HAP-1 (cell line): ENCODE data around the gene RPS18.
"Not testable (repeated sequence)": the region's sequence is repeated elsewhere in the genome, so short reads cannot be mapped to it uniquely, and the experiment has no call there.

Source experiments
- DNase-seq, 2 experiments: peaks; one replicate each; pipeline ENCODE4 v3.0.0-alpha.2; 2016 to 2020; ENCODE audit warnings: low spot score in 2 of 2
- H3K27me3 ChIP-seq: fragments of 250-450 bp; sonication (Bioruptor Pico); 2 replicates; pipeline ENCODE4 v1.5.1; 2020; ENCODE audit warnings: low read depth, mild to moderate bottlenecking, moderate library complexity
- H3K36me3 ChIP-seq: fragments of 250-450 bp; sonication (Bioruptor Pico); replicated peaks from 2 replicates; pipeline ENCODE4 v1.5.1; 2020; ENCODE audit warnings: mild to moderate bottlenecking
- H3K4me1 ChIP-seq: fragments of 250-450 bp; sonication (Bioruptor Pico); 2 replicates; pipeline ENCODE4 v1.5.1; 2020; ENCODE audit warnings: mild to moderate bottlenecking
- H3K4me3 ChIP-seq: fragments of 250-450 bp; sonication (Bioruptor Pico); 2 replicates; pipeline ENCODE4 v1.5.1; 2020; ENCODE audit warnings: mild to moderate bottlenecking, moderate library complexity
- H3K9me3 ChIP-seq: fragments of 250-450 bp; sonication (Bioruptor Pico); 2 replicates; pipeline ENCODE4 v1.5.1; 2020; ENCODE audit warnings: mild to moderate bottlenecking, moderate library complexity
- in situ Hi-C: fragments of 300-500 bp; cut with MboI; formaldehyde crosslinking; loops from 3 replicates; pipeline ENCODE4 v1.14.3; 2020; ENCODE audit warnings: low sequenced_read_pairs, inconsistent platforms, mixed read lengths

Gene RPS18

DNA sequence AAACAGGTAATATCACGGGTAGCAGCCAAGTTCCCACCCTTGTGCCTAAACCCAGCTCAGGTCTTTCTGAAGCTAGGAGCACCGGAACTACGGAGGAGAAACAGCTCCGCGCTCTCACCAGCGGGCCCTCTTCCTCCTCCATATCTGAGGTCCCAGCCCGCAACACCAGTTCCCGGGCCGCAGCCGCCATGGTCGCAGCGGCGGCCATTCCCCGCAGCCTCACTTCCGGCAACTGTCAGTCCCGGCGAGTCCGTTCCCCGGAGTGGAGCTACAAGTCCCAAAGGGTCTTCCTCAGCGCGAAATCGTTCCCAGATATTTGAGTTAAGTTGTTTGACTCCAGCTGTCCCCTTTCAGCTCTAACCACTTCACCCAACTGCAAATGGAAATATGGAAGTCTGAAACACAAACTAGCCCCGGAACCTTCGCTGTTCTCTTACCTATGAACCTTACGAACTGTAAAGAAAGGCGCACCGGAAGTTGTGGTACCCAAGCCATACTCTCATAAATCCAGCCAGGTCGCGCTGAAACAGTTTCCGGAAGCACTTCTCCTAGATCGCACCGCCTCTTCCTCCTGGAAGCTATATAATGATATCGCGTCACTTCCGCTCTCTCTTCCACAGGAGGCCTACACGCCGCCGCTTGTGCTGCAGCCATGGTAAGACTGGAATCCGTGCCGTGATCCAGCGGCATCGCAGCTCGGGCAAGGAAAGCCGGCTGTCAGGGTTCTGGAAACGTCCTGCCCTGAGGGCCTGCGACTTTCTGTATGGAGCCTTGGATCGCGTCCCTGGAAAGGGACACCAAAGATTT, at the start of gene RPS18, which contains the start of gene VPS52:
Gene RPS18, plus strand, starts transcription at position 608 of the 807 bp plus-strand sequence. Its CDS starts 45 bp downstream, at position 653.
Gene VPS52, minus strand, starts transcription at position 409 of the 807 bp plus-strand sequence. Its CDS starts 201 bp downstream, at position 208.
- peak; percentile 92 to 93 for DNase-seq
- Histone ChIP-seq H3K4me1 (peaks cover 25% of the 10 kb centered on the region), H3K36me3 (peaks cover 65% of the 10 kb centered on the region), H3K4me3 (peak within 1 kb of the TSS; percentile 78), H3K9me3 (no peaks in the 10 kb centered on the region), H3K27me3 (no peaks in the 10 kb centered on the region)
- in situ Hi-C loops = no loop called here

DNA sequence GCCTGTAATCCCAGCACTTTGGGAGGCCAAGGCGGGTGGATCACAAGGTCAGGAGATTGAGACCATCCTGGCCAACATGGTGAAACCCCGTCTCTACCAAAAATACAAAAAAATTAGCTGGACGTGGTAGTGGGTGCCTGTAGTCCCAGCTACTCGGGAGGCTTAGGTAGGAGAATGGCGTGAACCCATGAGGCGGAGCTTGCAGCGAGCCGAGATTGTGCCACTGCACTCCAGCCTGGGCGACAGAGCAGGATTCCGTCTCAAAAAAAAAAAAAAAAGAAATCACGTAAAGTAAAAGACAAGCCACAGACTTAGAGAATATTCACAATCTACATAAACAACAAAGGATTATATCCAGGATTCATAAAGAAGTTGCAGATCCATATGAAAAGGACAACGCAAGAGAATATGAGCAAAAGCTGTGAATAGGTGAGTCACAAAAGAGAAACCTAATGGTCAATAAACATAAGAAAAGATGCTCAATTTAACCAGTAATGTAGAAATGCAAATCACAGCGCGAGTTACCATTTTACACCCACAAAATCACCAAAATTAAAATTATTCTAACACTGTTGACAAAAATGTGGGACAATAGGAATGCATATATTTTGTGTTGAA, 45.3 kb upstream of the RPS18 start:
- H3K4me1 ChIP-seq = peaks cover 16% of the 10 kb centered on the region

DNA sequence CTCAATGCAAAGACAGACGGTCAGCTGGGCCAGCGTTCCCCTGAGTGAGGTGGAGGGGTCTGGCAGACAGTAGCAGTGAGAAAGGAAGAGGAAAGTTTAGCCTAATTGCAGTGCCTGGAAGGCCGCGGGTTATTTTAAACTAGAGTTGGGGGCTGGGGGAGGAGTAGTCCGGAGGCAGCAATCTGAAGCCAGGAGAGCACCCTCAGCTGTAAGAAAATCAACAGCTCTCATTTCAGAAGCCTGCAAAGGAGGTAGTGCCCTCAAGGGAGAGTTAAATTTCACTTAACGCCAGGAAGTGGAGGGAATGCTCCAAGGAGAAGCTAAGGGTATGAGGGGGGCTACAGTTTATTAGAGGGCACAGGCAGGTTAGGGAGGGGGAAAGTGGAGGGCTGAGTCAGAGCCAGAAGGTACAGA, 36.6 kb upstream of the RPS18 start:
- in situ Hi-C loops = no loop called here
- no peaks in the 10 kb centered on the region for H3K4me1 ChIP-seq
- no peaks in the 10 kb centered on the region for H3K27me3 ChIP-seq
- H3K9me3 ChIP-seq = no peaks in the 10 kb centered on the region
- DNase-seq = no peak
- H3K36me3 ChIP-seq = no peaks in the 10 kb centered on the region
- H3K4me3 ChIP-seq = no peak overlapping the region

More for the DNA sequence above, 45.3 kb upstream of the RPS18 start:
- in situ Hi-C loops, H3K27me3 ChIP-seq, H3K9me3 ChIP-seq, H3K36me3 ChIP-seq, H3K4me3 ChIP-seq: not testable (repeated sequence)
- peak; percentile 65 to 99 for DNase-seq

DNA sequence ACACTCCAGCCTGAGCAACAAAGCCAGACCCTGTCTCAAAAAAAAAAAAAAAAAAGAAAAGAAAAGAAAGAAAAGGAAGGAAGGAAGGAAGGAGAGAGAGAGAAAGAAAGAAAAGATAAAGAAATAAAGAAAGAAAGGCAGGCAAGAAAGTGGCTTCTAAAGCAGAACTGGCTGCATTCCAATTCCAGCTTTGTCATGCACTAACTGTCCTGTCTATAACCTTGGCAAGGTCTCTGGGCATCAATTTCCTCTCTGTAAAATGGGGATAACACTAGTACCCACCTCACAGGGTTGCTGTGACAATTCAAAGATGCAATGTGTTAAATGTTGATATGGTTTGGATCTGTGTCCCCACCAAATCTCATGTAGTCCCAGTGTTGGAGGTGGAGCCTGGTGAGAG, 35.5 kb upstream of the RPS18 start:
- H3K9me3 ChIP-seq = no peaks in the 10 kb centered on the region
- no peaks in the 10 kb centered on the region for H3K27me3 ChIP-seq
- in situ Hi-C loops = no loop called here
- H3K36me3 ChIP-seq = no peaks in the 10 kb centered on the region
- DNase-seq = no peak
- H3K4me3 ChIP-seq = no peak overlapping the region
- H3K4me1 ChIP-seq = no peaks in the 10 kb centered on the region

DNA sequence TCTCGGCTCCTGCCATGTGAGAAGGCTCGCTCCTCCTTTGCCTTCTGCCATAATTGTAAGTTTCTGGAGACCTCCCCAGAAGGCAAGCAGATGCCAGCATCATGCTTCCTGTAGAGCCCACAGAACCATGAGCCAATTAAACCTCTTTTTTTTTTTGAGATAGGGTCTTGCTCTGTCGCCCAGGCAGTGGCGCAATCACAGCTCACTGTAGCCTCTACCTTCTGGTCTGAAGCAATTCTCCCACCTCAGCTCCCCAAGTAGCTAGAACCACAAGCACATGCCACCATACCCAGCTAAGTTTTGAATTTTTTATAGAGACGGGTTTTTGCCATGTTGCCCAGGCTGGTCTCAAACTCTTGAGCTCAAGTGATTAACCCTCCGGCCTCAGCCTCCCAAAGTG, 35.0 kb upstream of the RPS18 start:
- Histone ChIP-seq H3K4me1 (no peaks in the 10 kb centered on the region), H3K4me3 (no peak overlapping the region), H3K36me3 (no peaks in the 10 kb centered on the region), H3K27me3 (no peaks in the 10 kb centered on the region), H3K9me3 (no peaks in the 10 kb centered on the region)
- no peak for DNase-seq
- in situ Hi-C loops = no loop called here

DNA sequence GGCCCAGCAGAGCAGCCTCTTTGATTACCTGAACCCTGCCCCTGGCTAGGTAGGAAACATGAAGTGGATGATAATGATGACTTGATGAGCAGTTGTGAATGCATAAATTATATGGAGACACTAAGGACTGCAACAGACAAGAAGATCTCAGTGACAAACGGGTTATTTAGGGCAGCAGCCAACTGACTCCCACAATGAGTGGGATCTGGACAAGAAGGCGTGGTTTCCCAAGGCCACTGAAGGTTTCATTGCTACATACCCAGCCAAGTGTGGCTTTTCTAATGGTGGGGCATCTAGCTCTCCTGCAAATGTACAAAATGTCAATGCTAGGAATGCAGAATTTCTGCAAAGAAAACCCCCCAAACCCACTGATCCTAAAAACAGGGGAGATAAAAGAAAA, 34.1 kb upstream of the RPS18 start:
- Histone ChIP-seq H3K27me3 (no peaks in the 10 kb centered on the region), H3K4me1 (no peaks in the 10 kb centered on the region), H3K4me3 (no peak overlapping the region), H3K9me3 (no peaks in the 10 kb centered on the region), H3K36me3 (no peaks in the 10 kb centered on the region)
- in situ Hi-C loops = no loop called here
- DNase-seq = no peak

DNA sequence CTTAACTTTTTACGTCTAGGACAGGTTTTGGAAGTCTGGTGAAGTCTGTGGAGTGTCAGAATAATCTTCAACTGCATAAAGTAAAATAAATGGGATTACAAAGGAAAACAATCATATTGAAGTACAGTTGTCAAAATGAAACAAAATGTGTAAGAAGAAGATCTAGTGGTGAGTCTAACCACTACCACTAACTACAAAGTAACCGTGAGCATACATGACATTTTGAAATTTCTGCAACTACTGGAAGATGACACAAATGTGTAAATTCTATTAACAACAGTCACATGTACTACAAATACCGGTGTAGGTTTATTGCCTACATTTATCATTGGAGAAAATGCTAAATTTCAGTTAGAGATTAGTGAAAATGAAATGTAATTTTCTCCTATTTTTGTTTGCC, 29.9 kb upstream of the RPS18 start:
- no peak overlapping the region for H3K4me3 ChIP-seq
- H3K9me3 ChIP-seq = no peaks in the 10 kb centered on the region
- in situ Hi-C loops = loop anchor here (10.0 kb wide), 1 partner anchor 227 kb away; no protein-coding TSS in a partner anchor
- H3K4me1 ChIP-seq = no peaks in the 10 kb centered on the region
- no peak for DNase-seq
- H3K36me3 ChIP-seq = no peaks in the 10 kb centered on the region
- H3K27me3 ChIP-seq = no peaks in the 10 kb centered on the region

DNA sequence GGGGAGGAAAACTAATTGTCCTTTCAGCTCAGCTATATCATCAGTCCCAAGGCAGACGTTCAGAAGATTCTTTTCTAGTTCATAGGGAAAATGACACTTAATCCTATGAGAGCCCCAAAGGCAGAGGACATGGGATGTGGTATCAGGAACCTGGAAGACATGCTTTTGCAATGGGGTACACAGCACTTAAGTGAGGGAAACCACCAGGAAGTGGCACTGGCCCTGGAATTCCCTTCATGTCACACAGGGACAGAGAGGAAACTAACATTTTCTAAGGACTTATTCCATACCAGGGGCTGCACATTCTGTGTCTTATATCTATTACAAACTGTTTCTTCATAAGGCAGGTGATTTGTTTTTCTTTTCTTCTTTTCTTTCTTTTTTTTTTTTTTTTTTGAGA, 28.4 kb upstream of the RPS18 start:
- in situ Hi-C loops = loop anchor here (10.0 kb wide), 1 partner anchor 229 kb away; no protein-coding TSS in a partner anchor
- no peaks in the 10 kb centered on the region for H3K27me3 ChIP-seq
- peaks cover 5% of the 10 kb centered on the region for H3K4me1 ChIP-seq
- no peaks in the 10 kb centered on the region for H3K9me3 ChIP-seq
- no peaks in the 10 kb centered on the region for H3K36me3 ChIP-seq
- DNase-seq = no peak
- H3K4me3 ChIP-seq = no peak overlapping the region

DNA sequence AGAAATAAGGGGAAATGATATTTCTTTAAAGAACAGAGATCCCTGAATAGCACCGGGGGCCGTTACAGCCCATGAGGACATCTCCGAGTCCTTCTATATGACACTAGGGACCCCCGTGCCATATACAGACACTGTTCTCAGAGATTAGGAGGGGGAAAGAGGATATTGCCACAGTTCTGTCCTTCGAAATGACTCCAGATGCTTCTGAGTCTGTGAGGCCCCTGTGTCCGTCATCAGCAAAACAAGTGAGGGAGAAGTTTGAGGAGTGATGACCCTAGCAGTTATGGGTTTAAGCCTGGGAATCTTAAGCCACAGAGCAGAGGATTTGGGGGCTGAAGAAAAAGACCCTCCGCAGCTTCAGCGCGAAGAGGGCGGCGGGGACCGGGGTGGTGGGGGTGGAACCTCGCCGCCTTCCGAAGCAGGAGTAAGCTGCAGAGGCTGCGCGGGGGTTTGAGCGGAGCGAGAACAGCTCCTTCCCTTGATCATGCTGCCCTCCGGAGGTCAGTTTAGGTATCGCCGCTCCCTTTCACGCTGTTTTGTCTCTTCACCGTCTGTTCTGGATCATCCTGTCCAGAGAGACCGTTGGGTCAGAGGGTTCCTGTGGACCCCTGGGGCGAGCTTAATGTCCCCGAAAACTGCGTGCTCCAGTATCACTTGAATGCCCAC, 23.8 kb upstream of the RPS18 start:
- Histone ChIP-seq H3K4me3 (peak overlapping the region; percentile 31), H3K4me1 (peaks cover 16% of the 10 kb centered on the region), H3K36me3 (peaks cover 3% of the 10 kb centered on the region; the same call in 1 of the 2 replicates), H3K27me3 (no peaks in the 10 kb centered on the region), H3K9me3 (no peaks in the 10 kb centered on the region)
- peak; percentile 85 to 96 for DNase-seq
- in situ Hi-C loops = loop anchor here (5.0 to 10.0 kb wide), 2 partner anchors 126 to 233 kb away; no protein-coding TSS in a partner anchor

DNA sequence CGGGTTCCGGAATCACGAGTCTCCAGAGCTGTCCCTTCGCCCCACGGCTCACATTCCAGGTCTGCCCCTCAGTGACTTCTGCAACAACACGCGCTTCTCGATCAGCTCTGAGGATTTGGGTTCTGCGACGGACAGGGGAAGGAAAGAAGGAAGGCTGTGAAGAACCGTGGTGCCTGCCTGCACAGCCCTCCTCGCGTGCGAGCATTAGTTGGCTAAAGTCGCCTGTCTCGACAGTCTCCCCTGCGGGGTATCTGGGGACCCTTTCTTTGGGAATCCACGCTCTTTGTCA, 23.3 kb upstream of the RPS18 start:
- H3K36me3 ChIP-seq = peaks cover 3% of the 10 kb centered on the region; the same call in 1 of the 2 replicates
- in situ Hi-C loops = loop anchor here (5.0 to 10.0 kb wide), 2 partner anchors 126 to 234 kb away; no protein-coding TSS in a partner anchor
- H3K9me3 ChIP-seq = no peaks in the 10 kb centered on the region

DNA sequence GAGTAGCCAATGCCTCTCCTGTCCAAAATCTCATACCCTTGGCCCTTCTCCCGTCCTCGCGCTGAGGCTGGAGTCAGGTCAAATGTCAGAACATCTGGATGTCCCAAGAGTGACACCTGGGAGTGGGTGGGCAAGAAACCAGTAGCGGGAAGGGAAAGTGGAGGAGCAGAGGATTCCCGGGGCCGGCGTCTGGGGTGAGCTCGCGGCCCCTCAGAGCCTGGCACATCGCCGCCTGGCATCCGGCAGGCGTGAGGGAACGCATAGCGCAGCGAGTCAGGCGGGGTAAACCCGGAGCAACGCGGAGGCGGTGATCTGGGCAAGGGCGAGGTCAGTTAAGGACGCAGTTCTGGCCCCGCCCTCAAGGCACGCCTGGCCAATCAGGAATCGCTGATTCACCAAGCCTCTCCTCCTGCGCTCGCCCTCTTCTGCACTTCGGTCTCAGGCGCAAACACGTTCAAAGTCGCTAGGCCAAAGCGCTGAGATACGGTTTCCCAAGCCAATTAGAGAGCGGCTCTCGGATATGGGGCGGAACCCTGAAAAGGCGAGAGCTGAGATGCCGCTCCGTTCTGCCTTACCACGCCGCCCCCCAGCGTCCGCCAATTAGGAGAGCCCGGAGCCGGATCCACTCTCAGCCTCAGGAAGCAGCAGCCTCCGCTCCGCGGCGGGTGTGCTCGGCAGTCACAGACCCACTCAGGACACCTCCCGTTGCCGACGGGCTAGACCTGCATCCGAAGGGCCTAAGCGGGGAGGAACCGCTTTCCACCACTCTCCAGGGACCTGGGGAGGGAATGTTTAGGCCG, 22.7 kb upstream of the RPS18 start:
- Histone ChIP-seq H3K36me3 (peaks cover 3% of the 10 kb centered on the region; the same call in 1 of the 2 replicates), H3K27me3 (no peaks in the 10 kb centered on the region), H3K4me1 (peaks cover 16% of the 10 kb centered on the region), H3K4me3 (peak overlapping the region; percentile 37), H3K9me3 (no peaks in the 10 kb centered on the region)
- in situ Hi-C loops = loop anchor here (5.0 to 10.0 kb wide), 2 partner anchors 127 to 234 kb away; no protein-coding TSS in a partner anchor
- peak; percentile 99 to 100 for DNase-seq

More for the DNA sequence above, 23.3 kb upstream of the RPS18 start:
- Histone ChIP-seq H3K4me1 (peaks cover 16% of the 10 kb centered on the region), H3K27me3 (no peaks in the 10 kb centered on the region), H3K4me3 (peak overlapping the region; percentile 31)
- DNase-seq = peak; percentile 7 to 51

DNA sequence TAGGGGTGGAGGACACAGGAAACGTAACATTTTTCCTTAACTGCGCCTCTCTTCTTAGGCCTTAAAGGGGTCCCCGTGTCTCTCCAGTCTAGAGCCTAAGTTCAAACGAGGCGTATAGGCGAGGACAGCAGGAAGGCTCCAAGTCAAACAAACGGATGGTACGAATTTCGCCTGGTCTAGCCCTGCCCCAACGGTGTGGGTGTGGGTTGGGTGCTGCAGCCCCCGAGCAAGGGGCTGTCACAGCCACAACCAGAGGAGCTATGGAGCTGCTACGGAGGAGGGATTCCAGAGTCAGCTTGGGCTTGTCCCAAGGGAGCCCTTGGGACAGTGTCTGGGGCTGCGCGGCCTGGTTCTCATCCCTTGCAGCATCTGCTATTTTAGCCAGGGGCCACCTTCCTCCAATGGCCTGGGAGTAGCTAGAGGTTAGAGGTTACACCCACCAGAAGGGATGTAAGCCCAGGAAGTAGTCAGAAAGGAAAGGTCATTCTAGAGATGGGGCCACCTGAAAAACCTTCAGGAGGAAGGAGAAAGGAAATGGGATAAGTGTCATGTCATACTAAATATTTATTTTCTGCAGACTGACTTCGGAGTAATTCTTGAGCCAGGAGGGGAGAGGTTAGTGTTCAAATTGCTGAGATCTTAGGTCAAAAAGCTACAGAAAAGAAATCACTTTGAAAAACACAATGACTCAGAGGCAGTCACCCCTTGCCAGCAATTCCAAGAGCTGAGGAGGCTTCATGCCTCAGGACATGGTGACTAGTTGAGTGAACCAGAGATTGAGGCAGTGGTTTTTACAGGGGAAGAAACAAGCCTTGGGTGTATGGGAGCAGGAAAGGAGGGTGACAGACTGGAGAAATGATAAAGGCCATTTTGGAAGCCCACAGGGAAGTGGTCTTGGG, 21.9 kb upstream of the RPS18 start:
- in situ Hi-C loops = loop anchor here (5.0 to 10.0 kb wide), 2 partner anchors 128 to 235 kb away; no protein-coding TSS in a partner anchor
- H3K27me3 ChIP-seq = no peaks in the 10 kb centered on the region
- H3K36me3 ChIP-seq = peaks cover 3% of the 10 kb centered on the region; the same call in 1 of the 2 replicates
- no peaks in the 10 kb centered on the region for H3K9me3 ChIP-seq
- H3K4me3 ChIP-seq = peak overlapping the region; percentile 37
- peak in 1 of 2 experiments; percentile 31 for DNase-seq
- H3K4me1 ChIP-seq = peaks cover 16% of the 10 kb centered on the region
